GM12801 (cell line): ENCODE measurements around the gene COMMD9.

Source experiments
- TF ChIP-seq, protein P1 (sequence below): IDR thresholded peaks from one replicate; pipeline ENCODE4 v1.5.1; 2011; ENCODE audit warnings: control low read depth; ENCODE audit not compliant: insufficient read length; ENCODE audit errors: extremely low read depth

Gene COMMD9

GRCh38 chr11:36228689-36229088 is 60.5 kb downstream of the COMMD9 start:
- TF ChIP-seq, protein P1, sequence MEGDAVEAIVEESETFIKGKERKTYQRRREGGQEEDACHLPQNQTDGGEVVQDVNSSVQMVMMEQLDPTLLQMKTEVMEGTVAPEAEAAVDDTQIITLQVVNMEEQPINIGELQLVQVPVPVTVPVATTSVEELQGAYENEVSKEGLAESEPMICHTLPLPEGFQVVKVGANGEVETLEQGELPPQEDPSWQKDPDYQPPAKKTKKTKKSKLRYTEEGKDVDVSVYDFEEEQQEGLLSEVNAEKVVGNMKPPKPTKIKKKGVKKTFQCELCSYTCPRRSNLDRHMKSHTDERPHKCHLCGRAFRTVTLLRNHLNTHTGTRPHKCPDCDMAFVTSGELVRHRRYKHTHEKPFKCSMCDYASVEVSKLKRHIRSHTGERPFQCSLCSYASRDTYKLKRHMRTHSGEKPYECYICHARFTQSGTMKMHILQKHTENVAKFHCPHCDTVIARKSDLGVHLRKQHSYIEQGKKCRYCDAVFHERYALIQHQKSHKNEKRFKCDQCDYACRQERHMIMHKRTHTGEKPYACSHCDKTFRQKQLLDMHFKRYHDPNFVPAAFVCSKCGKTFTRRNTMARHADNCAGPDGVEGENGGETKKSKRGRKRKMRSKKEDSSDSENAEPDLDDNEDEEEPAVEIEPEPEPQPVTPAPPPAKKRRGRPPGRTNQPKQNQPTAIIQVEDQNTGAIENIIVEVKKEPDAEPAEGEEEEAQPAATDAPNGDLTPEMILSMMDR: no peak

DNA sequence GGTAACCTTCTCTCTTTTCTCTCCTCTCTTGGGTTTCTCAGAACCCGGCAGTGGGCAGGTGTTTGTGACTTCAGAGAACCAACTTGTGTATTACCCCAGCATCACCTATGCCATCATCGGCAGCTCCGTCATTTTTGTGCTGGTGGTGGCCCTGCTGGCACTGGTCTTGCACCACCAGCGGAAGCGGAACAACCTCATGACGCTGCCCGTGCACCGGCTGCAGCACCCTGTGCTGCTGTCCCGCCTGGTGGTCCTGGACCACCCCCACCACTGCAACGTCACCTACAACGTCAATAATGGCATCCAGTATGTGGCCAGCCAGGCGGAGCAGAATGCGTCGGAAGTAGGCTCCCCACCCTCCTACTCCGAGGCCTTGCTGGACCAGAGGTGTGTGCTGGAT is 62.2 kb downstream of the COMMD9 start:
- TF ChIP-seq, protein P1: no peak

DNA sequence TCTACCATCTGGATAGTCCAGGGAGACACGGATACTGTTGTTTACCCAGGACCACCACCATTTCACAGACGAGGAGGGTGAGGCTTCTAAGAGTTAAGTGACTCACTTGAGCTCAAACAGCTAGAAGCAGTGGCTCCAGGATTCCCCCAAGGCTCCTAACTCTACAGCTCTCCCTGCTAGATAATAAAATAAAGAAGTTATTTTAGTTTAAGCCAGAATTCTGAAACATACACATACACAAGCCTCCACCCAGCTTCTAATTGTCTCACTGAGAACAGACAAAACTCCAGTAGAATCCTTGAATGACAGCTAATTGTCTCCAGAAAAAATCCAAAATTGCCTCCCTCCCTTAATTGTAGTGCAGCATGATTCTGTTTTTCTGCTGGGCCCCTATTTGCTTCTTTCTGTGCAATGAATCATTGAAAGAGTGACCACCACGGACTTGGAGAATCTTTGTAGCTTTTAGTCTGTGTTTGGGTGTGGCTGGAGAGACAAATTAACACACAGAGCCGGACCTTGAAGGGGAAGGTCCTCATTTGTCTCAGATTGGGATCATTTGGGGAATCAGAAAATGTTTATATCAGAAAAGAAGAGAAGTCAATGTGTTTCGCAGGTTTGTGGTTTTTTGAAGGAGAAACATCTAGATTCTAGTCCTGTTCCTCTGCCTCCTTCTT is 64.9 kb downstream of the COMMD9 start:
- TF ChIP-seq, protein P1: no peak

DNA sequence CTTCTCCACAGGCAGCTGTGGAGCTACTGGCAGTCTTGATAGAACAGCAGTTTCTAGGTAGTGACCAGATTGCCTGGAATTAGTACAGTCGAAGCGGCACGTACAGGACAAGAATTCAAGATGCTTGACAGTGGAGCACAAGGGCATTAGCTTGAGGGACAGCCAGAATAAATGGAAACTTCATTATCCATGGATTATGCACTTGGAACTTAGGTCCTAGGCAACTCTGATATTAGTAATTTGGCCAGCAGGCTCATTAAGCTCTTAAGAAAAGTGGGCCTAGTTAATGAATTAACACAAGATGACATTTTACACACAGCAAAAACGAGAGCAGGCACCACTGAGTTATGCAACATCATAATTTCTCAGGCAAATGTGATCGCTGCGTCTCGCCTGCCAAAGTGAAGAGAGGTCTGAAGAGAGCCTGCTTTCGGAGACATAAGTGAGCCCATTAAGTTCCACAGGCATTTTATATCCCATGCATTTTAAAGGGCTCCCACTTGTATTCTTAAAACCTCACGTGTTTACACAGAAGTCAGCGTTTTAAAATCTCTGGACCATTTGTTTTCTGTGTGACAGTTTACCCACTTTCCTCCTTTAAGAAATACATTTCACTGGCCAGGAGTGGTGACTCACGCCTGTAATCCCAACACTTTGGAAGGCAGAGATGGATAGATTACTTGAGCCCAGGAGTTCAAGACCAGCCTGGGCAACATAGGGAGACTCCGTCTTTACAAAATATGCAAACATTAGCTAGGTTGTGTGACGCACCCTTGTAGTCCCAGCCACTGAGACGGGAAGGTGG is 66.2 kb downstream of the COMMD9 start:
- TF ChIP-seq, protein P1: no peak
